ENCODE measurements around the gene ABCA7.

ABCA7 gene

DNA sequence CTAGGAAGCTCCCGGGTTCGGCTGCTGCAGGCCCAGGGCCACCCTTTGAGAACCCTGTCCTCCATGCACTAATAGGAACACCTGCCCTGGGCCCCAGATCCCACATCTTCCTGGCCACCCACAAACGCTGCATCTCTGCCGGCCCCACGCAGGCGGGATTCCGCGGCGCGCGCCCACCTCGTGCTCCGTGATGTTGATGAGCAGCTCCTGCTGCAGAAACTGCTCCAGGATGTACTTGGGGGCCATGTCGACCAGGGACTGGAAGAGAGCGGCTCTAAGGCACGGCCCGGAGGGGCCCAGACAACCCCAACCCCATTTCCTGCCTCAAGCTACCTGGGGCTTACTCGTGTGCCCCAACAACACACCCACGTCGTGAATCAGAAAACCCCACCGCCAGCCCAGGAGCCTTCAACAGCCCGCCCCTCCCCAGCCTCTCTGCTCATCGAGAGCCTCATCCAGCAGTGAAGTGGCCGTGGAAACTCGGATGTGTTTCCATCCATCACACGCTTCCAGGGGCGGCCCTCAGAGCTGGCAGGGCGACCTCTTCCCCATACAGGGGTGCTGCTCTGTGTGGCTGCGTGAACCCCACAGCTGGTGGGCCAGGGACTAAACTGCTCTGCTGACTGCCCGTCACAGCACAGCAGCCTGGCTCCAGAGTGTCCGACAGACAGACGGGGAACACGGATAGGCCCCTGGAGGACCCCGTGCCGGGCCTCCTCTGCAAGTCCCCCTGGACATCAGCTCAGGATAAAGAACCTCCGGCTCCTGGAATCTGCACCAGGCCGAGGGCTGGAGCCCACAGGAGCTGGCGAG, 51.0 kb downstream of the ABCA7 start:
- peak; percentile 37 for DNase-seq

GRCh38 chr19:1091544-1092175, 51.8 kb downstream of the ABCA7 start:
- no peak for DNase-seq

- DNase-seq, result no peak
Measured at GRCh38 chr19:1093330-1093729, 53.4 kb downstream of the ABCA7 start.

DNA sequence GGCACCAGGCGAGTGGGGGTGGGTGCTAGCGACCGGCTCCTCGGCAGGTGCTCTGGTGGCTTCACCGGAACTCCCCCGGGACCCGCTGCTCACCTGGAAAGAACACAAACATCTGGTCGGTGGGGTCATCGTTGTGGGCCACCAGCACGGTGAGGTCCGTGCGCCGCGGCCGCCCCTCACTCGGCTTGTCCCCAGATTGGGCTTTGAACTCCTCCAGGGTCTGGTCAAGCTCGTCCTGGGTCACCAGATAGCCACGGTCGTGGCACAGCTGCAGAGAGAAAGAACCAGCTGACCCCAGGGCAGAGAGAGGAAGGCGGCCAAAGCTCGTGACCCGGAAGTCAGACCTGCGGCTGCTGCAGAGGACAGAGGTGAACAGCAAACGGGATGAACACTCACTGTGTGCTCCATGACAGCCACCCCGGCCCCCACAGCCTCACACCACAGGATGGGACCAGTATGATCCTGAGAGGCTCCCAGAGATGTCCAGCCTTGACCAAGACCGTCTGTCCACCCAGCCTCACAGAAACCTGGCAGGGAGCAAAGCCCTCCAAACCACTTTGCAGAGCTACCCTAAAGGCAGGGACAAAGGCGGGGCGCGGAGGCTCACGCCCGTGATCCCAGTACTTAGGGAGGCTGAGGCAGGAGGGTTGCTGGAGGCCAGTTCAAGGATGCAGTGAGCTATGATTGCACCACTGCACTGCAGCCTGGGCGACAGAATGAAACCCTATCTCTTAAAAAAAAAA, 54.1 kb downstream of the ABCA7 start:
- no peak for DNase-seq

GRCh38 chr19:1094655-1094977, 54.7 kb downstream of the ABCA7 start:
- DNase-seq, result no peak

GRCh38 chr19:1094978-1095701, 55.2 kb downstream of the ABCA7 start, which contains the start of gene POLR2E:
Gene POLR2E (minus strand): TSS chr19:1095375. CDS start chr19:1095315, 60 bp downstream.
- peak; percentile 98 for DNase-seq

DNA sequence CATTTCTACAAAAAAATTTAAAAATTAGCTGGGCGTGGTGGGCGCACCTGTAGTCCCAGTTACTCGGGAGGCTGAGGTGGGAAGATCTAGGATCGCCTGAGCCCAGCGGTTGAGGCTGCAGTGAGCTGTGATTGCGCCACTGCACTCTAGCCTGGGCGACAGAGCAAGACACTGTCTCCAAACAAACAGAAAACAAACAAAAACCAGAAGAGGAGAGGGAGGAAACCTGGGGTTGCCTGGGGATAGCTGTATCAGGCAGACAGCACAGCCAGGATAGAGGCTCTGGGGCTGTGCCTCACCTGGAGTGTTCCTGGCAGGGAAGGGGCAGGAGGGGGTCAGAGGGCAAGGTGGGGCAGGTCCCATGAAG, 57.9 kb downstream of the ABCA7 start:
- DNase-seq, result no peak

- no peak for DNase-seq
Measured at GRCh38 chr19:1098177-1099051, 58.5 kb downstream of the ABCA7 start.

- no peak for DNase-seq
Measured at GRCh38 chr19:1101337-1101698, 61.4 kb downstream of the ABCA7 start.

GRCh38 chr19:1102407-1103131, 62.7 kb downstream of the ABCA7 start:
- DNase-seq, result no peak

GRCh38 chr19:1103132-1103707, 63.3 kb downstream of the ABCA7 start:
- no peak for DNase-seq

- peak; percentile 98 for DNase-seq
Measured at GRCh38 chr19:1103708-1104310, 63.9 kb downstream of the ABCA7 start, which contains the start of gene GPX4. Gene GPX4 (plus strand): TSS chr19:1103994. CDS start chr19:1104044, 50 bp downstream.

- DNase-seq, result peak; percentile 67
Measured at GRCh38 chr19:1104311-1105007, 64.6 kb downstream of the ABCA7 start.

DNA sequence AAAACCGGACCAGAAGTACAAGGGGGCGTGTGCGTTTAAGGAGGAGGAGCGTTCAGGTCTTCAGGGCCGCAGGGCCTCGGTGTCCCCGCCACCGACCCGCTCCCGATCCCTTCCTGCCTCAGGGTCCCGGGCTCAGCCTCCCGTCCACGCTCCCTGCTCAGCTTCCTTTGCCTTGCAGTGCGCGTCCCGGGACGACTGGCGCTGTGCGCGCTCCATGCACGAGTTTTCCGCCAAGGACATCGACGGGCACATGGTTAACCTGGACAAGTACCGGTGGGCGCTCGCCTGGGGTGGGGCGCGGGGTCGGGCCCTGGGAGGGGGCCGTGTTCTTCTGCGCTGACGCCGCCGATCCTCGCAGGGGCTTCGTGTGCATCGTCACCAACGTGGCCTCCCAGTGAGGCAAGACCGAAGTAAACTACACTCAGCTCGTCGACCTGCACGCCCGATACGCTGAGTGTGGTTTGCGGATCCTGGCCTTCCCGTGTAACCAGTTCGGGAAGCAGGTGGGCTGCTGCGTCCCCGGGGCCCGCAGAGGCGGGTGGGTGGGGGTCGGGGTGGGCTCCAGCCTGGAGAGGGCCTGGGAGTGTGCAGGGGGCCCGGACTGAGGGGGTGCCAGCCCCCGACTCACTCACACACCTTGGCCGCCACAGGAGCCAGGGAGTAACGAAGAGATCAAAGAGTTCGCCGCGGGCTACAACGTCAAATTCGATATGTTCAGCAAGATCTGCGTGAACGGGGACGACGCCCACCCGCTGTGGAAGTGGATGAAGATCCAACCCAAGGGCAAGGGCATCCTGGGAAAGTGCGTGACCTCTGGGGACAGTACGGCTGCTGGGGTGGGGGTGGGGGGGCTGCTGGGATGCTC, 65.3 kb downstream of the ABCA7 start:
- peak; percentile 22 for DNase-seq

DNA sequence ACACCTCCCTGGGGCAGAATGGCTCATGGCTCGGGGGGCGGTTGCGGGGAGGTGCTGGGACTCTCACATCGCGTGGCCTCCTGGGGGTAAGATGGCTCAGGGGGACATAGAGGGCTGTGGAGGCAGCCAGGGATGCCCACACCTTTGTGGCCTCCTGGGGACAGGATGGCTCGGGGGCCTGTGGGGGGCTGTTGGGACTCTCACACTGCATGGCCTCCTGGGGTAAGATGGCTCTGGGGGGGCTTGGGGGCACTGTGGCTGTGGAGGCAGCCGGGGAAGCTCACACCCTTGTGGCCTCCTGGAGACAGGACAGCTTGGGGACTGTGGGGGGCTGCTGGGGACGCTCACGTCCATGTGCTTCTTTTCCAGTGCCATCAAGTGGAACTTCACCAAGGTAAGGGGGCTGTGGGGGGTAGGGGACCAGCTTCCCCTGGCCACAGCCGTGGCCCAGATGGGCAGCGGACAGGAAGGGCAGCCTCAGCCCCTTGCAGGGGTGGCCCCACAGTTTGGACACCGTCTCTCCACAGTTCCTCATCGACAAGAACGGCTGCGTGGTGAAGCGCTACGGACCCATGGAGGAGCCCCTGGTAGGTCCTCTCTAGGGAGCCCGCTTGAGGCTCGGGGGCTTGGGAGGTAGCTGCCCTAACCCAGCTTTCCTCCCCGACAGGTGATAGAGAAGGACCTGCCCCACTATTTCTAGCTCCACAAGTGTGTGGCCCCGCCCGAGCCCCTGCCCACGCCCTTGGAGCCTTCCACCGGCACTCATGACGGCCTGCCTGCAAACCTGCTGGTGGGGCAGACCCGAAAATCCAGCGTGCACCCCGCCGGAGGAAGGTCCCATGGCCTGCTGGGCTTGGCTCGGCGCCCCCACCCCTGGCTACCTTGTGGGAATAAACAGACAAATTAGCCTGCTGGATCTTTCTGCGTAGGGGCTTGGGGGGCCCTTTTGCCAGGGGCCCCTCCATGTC, 66.2 kb downstream of the ABCA7 start:
- no peak for DNase-seq

DNA sequence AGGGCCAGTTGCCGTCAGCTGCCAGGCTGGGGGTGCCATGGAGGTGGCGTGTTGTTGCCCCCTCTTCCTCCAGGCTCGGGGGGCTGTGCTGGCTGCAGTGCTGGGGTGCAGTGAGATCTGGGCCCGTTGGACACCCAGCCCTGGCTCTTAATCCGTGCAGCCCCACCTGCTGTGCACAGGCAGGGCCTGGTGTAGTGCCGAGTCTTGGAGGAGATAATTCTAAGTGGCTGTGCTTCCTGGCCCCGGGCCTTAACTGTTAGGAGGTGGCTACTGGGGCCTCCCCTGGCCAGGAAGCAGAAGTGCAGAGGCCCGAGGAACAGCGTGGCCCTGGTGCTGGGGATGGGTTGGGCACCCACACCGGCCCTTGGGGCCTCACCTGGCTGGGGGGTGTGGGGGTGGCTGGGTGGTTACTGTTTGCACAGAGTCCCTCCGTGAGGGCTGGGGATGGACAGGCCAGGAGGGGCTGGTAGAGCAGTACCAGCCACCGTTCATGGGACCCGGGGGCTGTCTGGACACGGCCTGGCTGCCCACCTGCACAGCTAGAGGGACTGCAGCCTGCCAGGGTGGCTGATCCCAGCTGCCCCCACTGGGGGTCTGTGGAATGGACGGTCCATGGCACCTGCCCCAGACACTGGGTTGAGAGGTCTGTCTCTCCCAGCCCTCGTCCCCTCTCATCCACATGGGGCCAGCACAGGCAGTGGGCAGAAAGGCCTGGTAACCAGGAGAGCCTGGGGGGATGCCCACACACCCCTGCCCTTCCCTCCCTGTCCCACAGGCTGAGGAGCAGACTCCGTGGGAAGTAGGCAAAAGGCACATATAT, 67.1 kb downstream of the ABCA7 start:
- no peak for DNase-seq

Data from effector CD8-positive, alpha-beta T cell (primary cell).